ENCODE measurements around the gene SUN1.

SUN1 gene

GRCh38 chr7:863106-863505, 30.8 kb downstream of the SUN1 start:
- H3K4me3 ChIP-seq (replicated peaks; ENCODE audit: low read depth, low read length) = no peak overlapping the region
- TF ChIP-seq CTCF (IDR thresholded peaks at IDR 0.05; ENCODE audit: low read depth, low read length, missing control alignments) = no peak
- DNase-seq (ENCODE audit: extremely low read depth, low read depth) = no peak

- TF ChIP-seq CTCF (IDR thresholded peaks at IDR 0.05; ENCODE audit: low read depth, low read length, missing control alignments) = no peak
- DNase-seq (ENCODE audit: extremely low read depth, low read depth) = no peak
Observed at GRCh38 chr7:865921-866320, 33.6 kb downstream of the SUN1 start.

GRCh38 chr7:867001-867405, 34.7 kb downstream of the SUN1 start:
- no peak overlapping the region for H3K4me3 ChIP-seq (replicated peaks; ENCODE audit: low read depth, low read length)
- no peak for TF ChIP-seq CTCF (IDR thresholded peaks at IDR 0.05; ENCODE audit: low read depth, low read length, missing control alignments)
- peak; percentile 60 for DNase-seq (ENCODE audit: extremely low read depth, low read depth)

More at GRCh38 chr7:865921-866320, 33.6 kb downstream of the SUN1 start:
- H3K4me3 ChIP-seq (replicated peaks; ENCODE audit: low read depth, low read length) = no peak overlapping the region

GRCh38 chr7:867406-868188, 35.3 kb downstream of the SUN1 start:
- no peak overlapping the region for H3K4me3 ChIP-seq (replicated peaks; ENCODE audit: low read depth, low read length)
- peak; percentile 59 for DNase-seq (ENCODE audit: extremely low read depth, low read depth)
- no peak for TF ChIP-seq CTCF (IDR thresholded peaks at IDR 0.05; ENCODE audit: low read depth, low read length, missing control alignments)

GRCh38 chr7:868189-868486, 35.9 kb downstream of the SUN1 start:
- DNase-seq (ENCODE audit: extremely low read depth, low read depth) = peak; percentile 54
- TF ChIP-seq CTCF (IDR thresholded peaks at IDR 0.05; ENCODE audit: low read depth, low read length, missing control alignments) = no peak

GRCh38 chr7:869348-869747, 37.1 kb downstream of the SUN1 start:
- no peak for DNase-seq (ENCODE audit: extremely low read depth, low read depth)
- H3K4me3 ChIP-seq (replicated peaks; ENCODE audit: low read depth, low read length) = no peak overlapping the region
- TF ChIP-seq CTCF (IDR thresholded peaks at IDR 0.05; ENCODE audit: low read depth, low read length, missing control alignments) = no peak

More at GRCh38 chr7:868189-868486, 35.9 kb downstream of the SUN1 start:
- H3K4me3 ChIP-seq (replicated peaks; ENCODE audit: low read depth, low read length) = no peak overlapping the region

Measured in HFF-Myc (cell line).